K562 treated with DMSO at 1 percent for 48 hours (cell line): ENCODE results near the gene ADGRL3. TPM values are rescaled to one million over a fixed set of nuclear protein-coding genes. Genes with fewer than 3 reads are reported as not detected.

Source experiments
- total RNA-seq: library from RNA; unstranded; fragments of 300-600 nt; gene quantifications from 2 replicates; pipeline ENCODE4 v1.2.3, GENCODE V29; 2022; ENCODE audit warnings: low replicate concordance; ENCODE audit errors: extremely low read depth

The ADGRL3 gene
- not detected in 2 replicates for total RNA-seq

GRCh38 chr4:61200187-61200915 is at the start of gene ADGRL3:
Gene ADGRL3, plus strand, starts transcription at chr4:61200326.

